Medulla oblongata (tissue), 1 donor: ENCODE measurements around the gene TCTA.

Source experiments
- DNase-seq: peaks from one replicate; pipeline ENCODE4 v3.0.0-alpha.2; 2015; ENCODE audit errors: extremely low spot score

The TCTA gene

DNA sequence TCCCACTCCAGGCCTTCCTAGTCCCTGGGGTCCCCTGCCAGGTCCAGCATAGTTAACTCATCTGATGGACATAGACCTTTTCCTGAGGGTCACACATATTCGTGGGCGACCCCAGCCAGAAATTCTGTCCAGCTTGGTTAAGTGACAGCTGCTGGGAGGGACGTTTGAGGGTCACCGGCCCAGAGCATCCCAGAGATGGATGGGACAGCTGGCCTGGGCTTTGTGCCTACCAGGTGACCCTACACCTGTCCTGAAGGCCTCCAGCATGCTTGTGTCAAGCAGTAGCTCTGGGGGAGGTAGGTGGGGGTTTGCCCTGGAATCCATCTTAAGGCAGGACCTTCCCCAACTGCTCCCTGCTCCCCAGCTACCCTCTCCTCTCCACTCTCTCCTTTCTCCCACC, 48.7 kb downstream of the TCTA start:
- DNase-seq, result no peak

DNA sequence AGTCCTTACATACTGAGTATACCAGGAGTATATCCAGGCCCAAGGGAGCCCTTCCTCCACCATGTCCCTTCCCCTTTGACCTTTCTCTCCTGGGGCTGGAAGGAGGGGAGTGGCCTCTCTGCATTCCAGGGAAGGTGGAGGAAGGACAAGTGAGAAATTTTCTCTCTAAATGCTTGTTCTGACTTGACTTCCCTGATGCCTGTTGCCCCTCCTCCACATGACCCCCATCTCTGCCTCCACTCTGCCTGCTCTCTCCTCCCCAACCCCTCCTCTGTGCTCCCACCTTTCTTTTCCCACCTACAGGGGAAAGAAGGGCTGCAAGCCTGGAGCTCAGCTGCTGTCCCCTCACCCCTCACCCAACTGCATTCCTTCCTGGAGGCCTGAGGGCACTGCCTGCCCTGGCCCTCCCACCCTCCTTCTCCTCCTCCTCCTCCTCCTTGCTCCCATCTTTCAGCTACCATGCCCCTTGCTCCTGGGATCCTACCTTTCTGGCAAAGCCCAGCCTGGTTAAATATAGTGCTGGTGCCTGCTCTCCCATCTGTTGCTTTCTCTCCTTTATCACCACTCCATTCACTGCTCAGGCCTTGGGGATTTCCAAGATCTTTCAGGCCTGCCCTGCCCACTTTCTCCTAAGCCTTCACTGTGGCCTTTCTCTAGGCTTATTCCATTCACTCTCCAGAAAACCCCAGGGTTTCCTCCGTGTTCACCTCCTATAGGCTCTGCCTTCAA, 49.4 kb downstream of the TCTA start:
- DNase-seq, result no peak

DNA sequence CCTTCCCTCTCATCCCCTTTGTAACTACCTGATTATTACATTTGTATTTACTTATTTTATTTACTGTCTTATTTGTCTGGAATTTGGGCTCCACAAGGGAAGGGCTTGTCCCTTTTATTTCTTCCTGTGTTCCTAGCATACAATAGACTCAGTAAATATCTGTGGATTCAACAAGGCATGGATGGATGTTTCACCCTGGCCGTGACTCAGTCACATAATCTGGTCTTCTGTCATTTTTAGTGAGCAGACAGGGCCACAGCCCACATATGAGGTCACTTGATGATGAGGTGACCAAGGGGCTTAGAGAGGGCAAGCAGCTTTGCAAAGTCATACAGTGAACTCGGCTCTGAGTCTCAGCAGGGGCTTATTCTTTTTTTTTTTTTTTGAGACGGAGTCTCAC, 50.0 kb downstream of the TCTA start:
- DNase-seq, result no peak

DNA sequence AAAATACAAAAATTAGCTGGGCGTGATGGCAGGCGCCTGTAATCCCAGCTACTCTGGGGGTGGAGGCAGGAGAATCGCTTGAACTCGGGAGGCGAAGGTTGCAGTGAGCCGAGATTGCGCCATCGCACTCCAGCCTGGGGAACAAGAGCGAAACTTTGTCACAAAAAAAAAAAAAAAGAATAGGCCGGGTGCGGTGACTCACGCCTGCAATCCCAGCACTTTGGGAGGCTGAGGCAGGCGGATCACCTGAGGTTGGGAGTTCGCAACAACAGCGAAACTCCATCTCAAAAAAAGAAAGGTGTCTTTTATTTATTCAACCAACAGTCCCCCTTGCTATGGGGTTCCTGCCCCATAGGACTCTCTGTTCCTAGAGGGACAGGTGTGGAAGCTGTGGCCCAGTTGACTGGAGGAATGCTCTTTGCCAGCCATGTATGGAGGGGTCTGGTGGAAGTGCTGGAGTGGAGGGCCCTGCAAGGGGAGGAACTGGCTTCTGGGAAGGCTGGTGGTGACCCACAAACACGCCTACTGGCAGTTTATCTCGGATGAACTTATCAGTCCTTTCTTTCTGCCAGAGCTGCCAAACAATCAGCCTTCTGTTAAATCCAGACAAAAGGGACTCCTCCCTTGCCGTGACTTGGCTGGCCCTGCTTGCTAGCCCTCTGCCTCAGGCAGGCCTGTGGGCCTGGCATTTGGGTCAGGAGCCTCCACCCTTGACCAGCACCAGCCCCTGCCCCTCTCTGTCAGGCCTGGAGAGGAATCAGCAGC, 53.2 kb downstream of the TCTA start:
- DNase-seq, result peak; percentile 46
